NCI-H187 (cell line): ENCODE data around the gene PLXNA2.

Experiments
- DNase-seq, 2 experiments: peaks; one replicate each; lab custom pipeline; 2025; lab: John Stamatoyannopoulos, UW

Gene PLXNA2

GRCh38 chr1:208061632-208062031 lies 182.6 kb downstream of the PLXNA2 start:
- no peak for DNase-seq

GRCh38 chr1:208061118-208061517 lies 183.1 kb downstream of the PLXNA2 start:
- no peak for DNase-seq

GRCh38 chr1:208060215-208060869 lies 183.8 kb downstream of the PLXNA2 start:
- no peak for DNase-seq

- DNase-seq, result no peak
Observed at GRCh38 chr1:208059409-208060001, 184.7 kb downstream of the PLXNA2 start.

- no peak for DNase-seq
Observed at GRCh38 chr1:208058756-208059155, 185.4 kb downstream of the PLXNA2 start.

GRCh38 chr1:208058267-208058666 lies 185.9 kb downstream of the PLXNA2 start:
- no peak for DNase-seq

GRCh38 chr1:208057056-208057455 lies 187.1 kb downstream of the PLXNA2 start:
- no peak for DNase-seq

- no peak for DNase-seq
Observed at GRCh38 chr1:208055535-208055934, 188.6 kb downstream of the PLXNA2 start.

- no peak for DNase-seq
Observed at GRCh38 chr1:208054911-208055379, 189.2 kb downstream of the PLXNA2 start.

- no peak for DNase-seq
Observed at GRCh38 chr1:208054485-208054884, 189.7 kb downstream of the PLXNA2 start.

GRCh38 chr1:208053661-208054060 lies 190.5 kb downstream of the PLXNA2 start:
- DNase-seq, result no peak

- DNase-seq, result no peak
Observed at GRCh38 chr1:208052926-208053407, 191.2 kb downstream of the PLXNA2 start.

- no peak for DNase-seq
Observed at GRCh38 chr1:208052135-208052534, 192.0 kb downstream of the PLXNA2 start.

- no peak for DNase-seq
Observed at GRCh38 chr1:208051651-208052050, 192.5 kb downstream of the PLXNA2 start.

GRCh38 chr1:208048904-208049303 lies 195.3 kb downstream of the PLXNA2 start:
- no peak for DNase-seq

- no peak for DNase-seq
Observed at GRCh38 chr1:208047975-208048374, 196.2 kb downstream of the PLXNA2 start.

GRCh38 chr1:208047476-208047934 lies 196.7 kb downstream of the PLXNA2 start:
- DNase-seq, result no peak

- no peak for DNase-seq
Observed at GRCh38 chr1:208045463-208046260, 198.5 kb downstream of the PLXNA2 start.

GRCh38 chr1:208044589-208045462 lies 199.4 kb downstream of the PLXNA2 start:
- DNase-seq, result no peak

GRCh38 chr1:208043691-208044181 lies 200.4 kb downstream of the PLXNA2 start:
- no peak for DNase-seq

- DNase-seq, result no peak
Observed at GRCh38 chr1:208042868-208043267, 201.3 kb downstream of the PLXNA2 start.
